Glutamatergic neuron (in vitro differentiated cells): ENCODE measurements around the gene TAF1A. TPM values are rescaled to one million over a fixed set of nuclear protein-coding genes. Genes with fewer than 3 reads are reported as not detected.

Experiments used
- DNase-seq: peaks from one replicate; pipeline ENCODE4 v3.0.0; 2022
- H3K27ac Mint-ChIP-seq: one replicate; pipeline ENCODE4 v1.8.0; 2020; ENCODE audit warnings: mild to moderate bottlenecking, mixed read lengths, inconsistent platforms; ENCODE audit not compliant: unreplicated experiment
- H3K27me3 Mint-ChIP-seq: one replicate; pipeline ENCODE4 v1.8.0; 2020; ENCODE audit warnings: mild to moderate bottlenecking, moderate library complexity, mixed read lengths, inconsistent platforms; ENCODE audit not compliant: unreplicated experiment
- H3K36me3 Mint-ChIP-seq: one replicate; pipeline ENCODE4 v1.8.0; 2020; ENCODE audit warnings: mild to moderate bottlenecking, mixed read lengths, inconsistent platforms; ENCODE audit not compliant: unreplicated experiment
- H3K4me1 Mint-ChIP-seq: one replicate; pipeline ENCODE4 v1.8.0; 2020; ENCODE audit warnings: mild to moderate bottlenecking, low read depth, mixed read lengths, inconsistent platforms; ENCODE audit not compliant: unreplicated experiment
- H3K4me3 Mint-ChIP-seq: one replicate; pipeline ENCODE4 v1.8.0; 2020; ENCODE audit warnings: mild to moderate bottlenecking, mixed read lengths, inconsistent platforms; ENCODE audit not compliant: unreplicated experiment
- H3K9me3 Mint-ChIP-seq: one replicate; pipeline ENCODE4 v1.8.0; 2020; ENCODE audit warnings: mild to moderate bottlenecking, moderate library complexity, mixed read lengths, inconsistent platforms; ENCODE audit not compliant: unreplicated experiment
- total RNA-seq: library from RNA; stranded (reverse); fragmentation: NEBNext Ultra II Directional; extraction: Animal tissue kit (Norgen Biotek cat#: 25700); gene quantifications from one replicate; pipeline ENCODE4 v1.2.1, GENCODE V29; 2021; ENCODE audit not compliant: unreplicated experiment
- TF ChIP-seq, protein P1 (sequence below): fragments of 200-600 bp; sonication (generic); IDR thresholded peaks from one replicate; pipeline ENCODE4 v1.5.0; 2021; ENCODE audit not compliant: partially characterized antibody, unreplicated experiment

TAF1A gene
- total RNA-seq, 1 donor from 2014 or later: 10.4 TPM

DNA sequence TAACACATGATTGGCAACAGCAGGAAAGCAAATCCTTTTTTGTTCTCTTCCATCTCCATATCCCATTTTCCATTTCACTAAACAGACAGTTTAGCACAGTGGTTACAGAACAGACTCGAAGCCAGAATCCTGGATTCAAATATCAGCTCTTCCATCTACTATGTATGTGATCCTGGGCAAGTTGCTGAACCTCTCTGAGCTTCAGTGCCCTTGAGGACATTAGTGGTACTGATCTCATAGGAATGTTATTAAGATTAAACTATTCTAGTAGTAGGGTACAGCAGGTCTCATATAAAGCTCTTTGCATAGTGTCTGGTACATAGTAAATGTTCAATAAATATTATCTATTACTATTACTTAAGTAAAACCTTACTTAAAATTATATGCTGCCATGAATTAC is 28.1 kb downstream of the TAF1A start:
- no peak for DNase-seq
- Mint-ChIP-seq H3K9me3 (no peaks in the 10 kb centered on the region), H3K36me3 (no peaks in the 10 kb centered on the region), H3K27me3 (no peaks in the 10 kb centered on the region), H3K4me3 (no peak overlapping the region), H3K4me1 (no peaks in the 10 kb centered on the region), H3K27ac (no peak overlapping the region)
- TF ChIP-seq, protein P1, sequence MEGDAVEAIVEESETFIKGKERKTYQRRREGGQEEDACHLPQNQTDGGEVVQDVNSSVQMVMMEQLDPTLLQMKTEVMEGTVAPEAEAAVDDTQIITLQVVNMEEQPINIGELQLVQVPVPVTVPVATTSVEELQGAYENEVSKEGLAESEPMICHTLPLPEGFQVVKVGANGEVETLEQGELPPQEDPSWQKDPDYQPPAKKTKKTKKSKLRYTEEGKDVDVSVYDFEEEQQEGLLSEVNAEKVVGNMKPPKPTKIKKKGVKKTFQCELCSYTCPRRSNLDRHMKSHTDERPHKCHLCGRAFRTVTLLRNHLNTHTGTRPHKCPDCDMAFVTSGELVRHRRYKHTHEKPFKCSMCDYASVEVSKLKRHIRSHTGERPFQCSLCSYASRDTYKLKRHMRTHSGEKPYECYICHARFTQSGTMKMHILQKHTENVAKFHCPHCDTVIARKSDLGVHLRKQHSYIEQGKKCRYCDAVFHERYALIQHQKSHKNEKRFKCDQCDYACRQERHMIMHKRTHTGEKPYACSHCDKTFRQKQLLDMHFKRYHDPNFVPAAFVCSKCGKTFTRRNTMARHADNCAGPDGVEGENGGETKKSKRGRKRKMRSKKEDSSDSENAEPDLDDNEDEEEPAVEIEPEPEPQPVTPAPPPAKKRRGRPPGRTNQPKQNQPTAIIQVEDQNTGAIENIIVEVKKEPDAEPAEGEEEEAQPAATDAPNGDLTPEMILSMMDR: peak; percentile 19

DNA sequence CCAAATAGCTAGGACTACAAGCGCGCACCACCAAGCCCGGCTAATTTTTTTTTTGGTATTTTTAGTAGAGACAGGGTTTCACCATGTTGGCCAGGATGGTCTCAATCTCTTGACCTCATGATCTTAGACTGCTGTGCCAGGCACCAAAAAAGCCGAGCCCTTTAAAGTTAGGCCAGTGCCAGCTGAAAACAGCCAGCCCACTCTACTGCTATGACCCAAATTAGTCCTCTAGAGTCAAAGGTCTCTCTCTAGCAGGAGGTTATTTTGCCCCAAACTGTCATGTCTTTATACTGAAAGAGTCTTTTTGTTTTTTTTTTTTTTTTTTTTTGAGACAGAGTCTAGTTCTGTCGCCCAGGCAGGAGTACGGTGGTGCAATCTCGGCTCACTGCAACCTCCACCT is 32.2 kb downstream of the TAF1A start:
- H3K9me3 Mint-ChIP-seq: no peaks in the 10 kb centered on the region
- no peak overlapping the region for H3K4me3 Mint-ChIP-seq
- no peaks in the 10 kb centered on the region for H3K4me1 Mint-ChIP-seq
- H3K27me3 Mint-ChIP-seq: no peaks in the 10 kb centered on the region
- no peak overlapping the region for H3K27ac Mint-ChIP-seq
- TF ChIP-seq, protein P1: no peak
- DNase-seq: no peak
- no peaks in the 10 kb centered on the region for H3K36me3 Mint-ChIP-seq

DNA sequence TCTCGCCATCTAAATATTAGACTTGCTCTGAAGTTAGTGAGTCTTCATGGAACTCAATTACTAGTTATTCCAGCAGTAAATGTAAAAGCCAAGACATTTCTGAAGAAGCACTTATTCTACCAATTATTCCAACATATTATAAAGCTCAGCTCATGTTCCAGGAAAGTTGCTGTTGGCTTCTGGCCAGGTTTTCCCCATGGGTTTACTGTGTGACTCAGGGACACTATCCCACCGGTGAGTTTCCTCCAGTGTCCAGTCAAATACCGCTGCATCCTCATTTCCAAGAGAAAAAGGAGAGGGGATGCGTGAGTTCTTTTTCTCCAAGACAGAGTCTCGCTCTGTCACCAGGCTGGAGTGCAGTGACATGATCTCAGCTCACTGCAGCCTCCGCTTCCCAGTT is 32.6 kb downstream of the TAF1A start:
- H3K4me3 Mint-ChIP-seq: no peak overlapping the region
- H3K27ac Mint-ChIP-seq: no peak overlapping the region
- H3K36me3 Mint-ChIP-seq: no peaks in the 10 kb centered on the region
- H3K27me3 Mint-ChIP-seq: no peaks in the 10 kb centered on the region
- DNase-seq: no peak
- no peaks in the 10 kb centered on the region for H3K9me3 Mint-ChIP-seq
- TF ChIP-seq, protein P1: no peak
- H3K4me1 Mint-ChIP-seq: no peaks in the 10 kb centered on the region

DNA sequence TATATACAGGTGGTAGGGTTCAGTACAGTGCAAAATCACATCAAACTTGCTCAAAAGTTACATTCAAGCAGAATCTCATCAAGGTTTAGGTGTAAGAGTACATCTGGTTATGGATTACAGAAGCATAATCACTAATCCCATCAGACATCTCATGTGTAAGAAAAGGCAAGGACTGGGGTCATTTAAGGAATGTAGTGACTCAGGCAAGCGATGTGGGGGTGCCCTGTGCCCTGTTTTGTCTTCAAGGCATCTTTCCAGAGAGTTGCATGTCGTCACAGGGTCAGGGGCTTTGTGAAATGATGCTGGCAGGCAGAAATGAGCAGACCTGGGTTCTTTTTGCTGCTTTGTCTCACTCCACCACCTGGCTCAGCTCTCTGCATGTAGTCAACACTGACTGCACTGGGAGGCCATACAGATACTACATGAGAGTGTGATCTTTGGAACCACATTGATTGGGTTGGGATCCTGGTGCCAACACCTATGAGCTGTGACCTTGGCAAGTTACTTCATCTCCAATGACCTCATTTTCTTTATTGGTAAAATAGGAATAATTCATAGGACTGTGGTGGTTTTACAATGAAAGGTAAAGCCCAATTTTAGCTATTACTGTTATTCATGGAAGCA is 33.6 kb downstream of the TAF1A start:
- Mint-ChIP-seq H3K4me3 (no peak overlapping the region), H3K27me3 (no peaks in the 10 kb centered on the region), H3K9me3 (no peaks in the 10 kb centered on the region), H3K27ac (no peak overlapping the region), H3K4me1 (no peaks in the 10 kb centered on the region), H3K36me3 (no peaks in the 10 kb centered on the region)
- TF ChIP-seq, protein P1: no peak
- no peak for DNase-seq

DNA sequence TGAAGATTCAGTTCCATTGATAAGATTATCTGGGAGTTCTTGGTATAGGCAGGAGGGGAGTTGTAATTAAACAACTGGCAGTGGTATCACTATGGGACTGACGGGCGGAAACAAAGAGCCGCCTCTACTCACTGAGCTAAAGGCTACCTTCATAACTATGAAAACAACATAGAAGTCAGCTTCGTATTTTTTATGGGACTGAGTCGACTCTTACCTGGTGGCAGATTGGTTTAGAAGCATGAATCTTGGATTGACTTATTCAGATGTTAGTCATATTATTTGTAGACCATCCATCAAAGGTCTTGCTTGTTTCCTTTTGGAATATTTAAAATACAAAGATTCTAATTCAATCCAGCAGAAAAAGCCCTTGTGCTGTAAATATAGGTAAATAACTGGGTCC is 35.6 kb downstream of the TAF1A start:
- no peak for DNase-seq
- Mint-ChIP-seq H3K4me3 (no peak overlapping the region), H3K4me1 (no peaks in the 10 kb centered on the region), H3K9me3 (no peaks in the 10 kb centered on the region), H3K27ac (no peak overlapping the region), H3K27me3 (peaks cover 1% of the 10 kb centered on the region), H3K36me3 (no peaks in the 10 kb centered on the region)
- TF ChIP-seq, protein P1: no peak
